IPS DF 19.7 (cell line): ENCODE data around the gene STEAP2.

Source experiments
- DNase-seq: peaks from one replicate; pipeline ENCODE4 v3.0.0-alpha.2; 2013; ENCODE audit warnings: low read depth, low spot score

Gene STEAP2

DNA sequence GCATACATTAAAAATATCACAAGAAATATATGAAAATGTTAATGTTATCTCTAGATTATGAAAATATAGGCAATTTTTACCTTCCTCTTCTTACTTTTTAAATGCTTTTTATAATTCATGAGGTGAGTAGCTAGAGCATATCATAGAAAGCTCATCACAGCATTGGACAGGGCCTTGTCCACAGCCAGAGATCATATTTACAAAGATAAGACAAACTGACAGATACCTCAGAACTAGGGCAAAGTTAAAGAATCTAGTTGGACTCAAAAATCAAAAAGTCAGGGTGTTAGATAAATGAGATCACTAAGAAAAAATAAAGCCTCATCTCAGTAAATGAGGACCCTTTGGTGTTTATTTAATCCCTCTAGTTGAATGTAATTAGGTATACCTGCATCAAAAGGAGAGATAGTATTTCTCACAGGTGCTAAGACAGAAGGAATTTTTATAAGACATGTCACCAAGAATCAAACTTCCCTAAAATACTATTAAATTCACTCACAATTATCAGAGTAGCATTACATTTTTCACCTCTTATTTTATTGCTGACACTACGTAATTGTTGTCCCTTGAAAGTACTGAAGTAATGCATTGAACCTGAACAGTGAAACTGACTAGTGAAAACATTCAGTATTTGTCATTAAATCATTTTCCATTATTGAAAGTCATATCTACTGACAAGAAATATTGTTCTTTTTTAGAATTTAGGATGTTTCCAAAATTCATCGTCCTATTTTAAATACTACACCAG, 59.1 kb downstream of the STEAP2 start:
- DNase-seq, result no peak

DNA sequence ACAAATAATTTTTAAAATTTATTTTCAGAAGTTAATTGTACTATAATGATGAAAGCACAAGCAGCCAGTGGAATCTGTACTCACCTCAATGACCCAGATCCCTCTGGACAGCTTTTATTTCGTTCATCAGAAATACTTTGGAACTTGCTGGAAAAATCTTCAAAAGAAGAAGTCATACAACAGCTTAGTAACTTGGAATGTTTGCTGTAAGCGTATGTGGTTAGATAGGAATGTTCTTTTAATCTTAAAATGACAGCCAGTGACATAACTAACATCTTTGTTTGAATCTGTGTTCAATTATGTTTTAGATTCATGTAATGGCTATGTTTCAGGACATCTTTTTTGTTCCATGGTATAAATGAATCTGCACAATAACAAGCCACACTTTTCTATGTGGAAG, 60.2 kb downstream of the STEAP2 start:
- no peak for DNase-seq

DNA sequence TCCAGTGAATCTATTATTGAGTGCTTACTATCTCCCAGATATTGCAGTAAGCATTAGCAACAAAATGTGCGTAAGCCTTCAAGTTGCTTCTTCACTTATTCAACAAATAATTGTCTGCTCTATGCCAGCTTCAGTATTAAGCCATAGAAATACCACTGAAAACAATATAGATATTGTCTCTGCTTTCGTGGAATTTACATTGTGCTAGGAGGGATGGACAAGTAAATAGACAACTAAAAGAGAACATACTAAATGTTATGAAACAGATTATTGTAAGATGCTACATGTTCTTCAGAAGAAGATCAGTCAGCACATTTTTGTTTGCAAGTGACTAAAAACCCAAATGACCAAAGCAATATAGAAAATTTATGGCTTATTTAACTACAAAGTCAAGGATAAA, 60.7 kb downstream of the STEAP2 start:
- no peak for DNase-seq

DNA sequence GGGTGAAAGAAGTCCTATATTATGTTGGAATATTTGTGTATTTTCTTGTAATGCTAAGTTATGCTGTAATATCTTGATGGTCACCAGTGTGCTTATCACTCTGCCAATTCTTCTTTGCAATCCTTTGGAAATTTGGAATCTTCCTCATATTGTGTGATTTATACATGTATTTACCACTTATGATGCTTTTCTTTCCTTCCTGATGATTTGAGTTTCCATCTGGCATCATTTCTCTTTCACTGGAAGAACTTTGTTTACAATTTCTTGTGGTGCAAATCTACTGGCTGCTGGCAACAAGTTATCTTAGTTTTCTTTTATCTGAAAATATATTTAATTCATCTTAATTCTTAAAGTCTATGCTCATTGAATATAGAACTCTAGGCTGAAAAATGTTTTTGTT, 62.6 kb downstream of the STEAP2 start:
- DNase-seq, result no peak

DNA sequence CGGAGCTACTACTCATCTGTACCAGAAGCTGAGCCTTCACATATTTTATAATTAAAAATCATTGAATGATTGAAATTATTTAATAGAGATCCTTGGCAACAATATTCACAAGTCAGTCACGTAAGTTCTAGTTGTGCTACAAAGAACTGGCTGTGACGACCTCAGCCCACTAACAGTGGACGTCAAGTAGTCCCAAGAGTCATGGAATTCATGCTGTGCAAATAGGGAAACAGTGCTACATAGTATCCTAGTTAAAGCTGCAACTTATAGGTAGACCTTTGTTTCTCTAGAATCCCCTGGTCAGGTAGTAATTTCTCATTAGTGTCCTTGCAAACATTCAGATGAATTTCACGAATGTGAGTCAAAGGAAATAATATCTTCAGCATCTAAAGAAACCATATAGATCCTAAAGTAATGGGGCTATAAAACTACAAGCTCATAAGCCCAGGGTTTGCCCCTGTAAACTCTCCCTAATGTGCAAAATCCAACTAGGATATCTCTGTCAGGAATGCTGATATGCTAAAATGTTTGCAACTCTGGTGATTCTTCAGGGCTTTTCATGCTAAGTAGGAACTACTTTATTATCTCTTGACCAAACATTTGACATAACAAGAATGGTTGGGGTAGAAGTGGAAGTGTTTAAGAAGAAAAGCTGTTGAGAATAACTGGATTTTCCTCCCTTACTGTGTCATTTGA, 64.6 kb downstream of the STEAP2 start:
- no peak for DNase-seq
